Spleen (tissue), 7 donors: ENCODE data around the gene DNM3.

Experiments used
- CTCF ChIP-seq, 11 experiments: fragments of 200-600 bp in 7 of 11; fragments of 450-650 bp in 4 of 11; sonication (generic) in 4 of 11; IDR thresholded peaks in 8 of 11; conservative IDR thresholded peaks in 3 of 11; 1 replicate in 7 of 11; 2 replicates in 4 of 11; pipeline versions ENCODE4 v1.4.0 to v1.8.0; 2016 to 2021; ENCODE audit warnings: antibody characterized with exemption in 11 of 11, inconsistent platforms in 4 of 11, mild to moderate bottlenecking in 1 of 11
- POLR2A ChIP-seq, 3 donors: fragments of 450-650 bp; IDR thresholded peaks; one replicate each; pipeline ENCODE4 v1.5.1; 2017; ENCODE audit warnings: antibody characterized with exemption in 3 of 3, mild to moderate bottlenecking in 1 of 3
- POLR2AphosphoS5 ChIP-seq, 3 donors: sonication (generic); formaldehyde crosslinking; IDR thresholded peaks; one replicate each; pipeline ENCODE4 v1.5.1; 2017; ENCODE audit warnings: antibody characterized with exemption in 3 of 3
- donor health status: DM: no; HTN: no; CAD: no; lungs with moderate emphysema.
- donor health status: DM: no; HTN: no; CAD: no.
- donor health status: DM: no; HTN: no; CAD: no.

- TF ChIP-seq CTCF (IDR thresholded peaks at IDR 0.05 in 8 of 11, conservative IDR thresholded peaks at IDR 0.05 in 3 of 11), result no peak
- no peak for TF ChIP-seq POLR2A (IDR thresholded peaks at IDR 0.05)
- TF ChIP-seq POLR2AphosphoS5 (IDR thresholded peaks at IDR 0.05), result no peak
Measured at GRCh38 chr1:171910786-171911185, 69.5 kb downstream of the DNM3 start.
